ENCODE measurements around the gene TAF11L14.

Gene TAF11L14

DNA sequence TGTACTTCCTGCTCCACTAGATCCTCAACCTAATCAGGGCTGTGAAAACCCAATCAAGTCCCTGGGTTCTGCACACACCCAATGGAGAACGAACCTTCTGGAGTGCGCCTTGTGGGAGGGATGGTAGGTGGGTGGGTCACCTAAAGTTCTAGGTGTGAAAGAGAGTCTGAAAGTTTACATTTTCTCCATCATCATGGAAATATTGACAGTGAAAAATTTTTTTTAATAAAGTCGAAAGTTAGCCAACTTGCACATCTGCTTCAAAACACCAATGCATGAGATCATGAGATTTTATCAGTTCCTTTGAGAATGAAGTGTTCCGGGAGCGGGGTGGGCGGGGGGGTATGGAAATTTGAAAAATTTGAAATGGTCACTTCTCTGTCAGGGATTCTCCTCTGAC is 21.7 kb downstream of the TAF11L14 start:
- no peak for TF ChIP-seq GATA1 (IDR thresholded peaks at IDR 0.05; ENCODE audit: low read depth, low read length)
- no peak for TF ChIP-seq POLR2A (IDR thresholded peaks at IDR 0.05; ENCODE audit: low read length)
- DNase-seq: no peak

DNA sequence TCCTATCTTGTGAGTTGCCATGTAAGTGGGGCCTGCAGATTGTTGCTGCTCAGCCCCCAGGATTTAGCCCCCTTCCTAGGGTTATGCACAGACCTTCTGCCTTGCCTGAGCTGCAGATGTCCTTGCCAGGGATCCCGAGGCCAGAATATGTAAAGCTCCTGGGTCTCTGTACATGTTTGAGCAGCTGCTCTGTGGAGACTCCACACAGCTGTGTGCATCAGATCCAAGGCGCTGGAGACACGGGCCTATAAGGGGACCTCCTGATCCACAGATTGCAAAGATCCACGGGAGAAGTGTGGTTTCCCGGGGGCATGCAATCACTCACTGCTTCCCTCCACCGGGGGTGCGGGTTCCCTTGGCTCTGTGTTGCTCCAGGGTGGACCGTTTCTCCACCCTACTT is 28.9 kb downstream of the TAF11L14 start:
- TF ChIP-seq GATA1 (IDR thresholded peaks at IDR 0.05; ENCODE audit: low read depth, low read length) (no peak), POLR2A (IDR thresholded peaks at IDR 0.05; ENCODE audit: low read length) (no peak)
- DNase-seq: no peak

DNA sequence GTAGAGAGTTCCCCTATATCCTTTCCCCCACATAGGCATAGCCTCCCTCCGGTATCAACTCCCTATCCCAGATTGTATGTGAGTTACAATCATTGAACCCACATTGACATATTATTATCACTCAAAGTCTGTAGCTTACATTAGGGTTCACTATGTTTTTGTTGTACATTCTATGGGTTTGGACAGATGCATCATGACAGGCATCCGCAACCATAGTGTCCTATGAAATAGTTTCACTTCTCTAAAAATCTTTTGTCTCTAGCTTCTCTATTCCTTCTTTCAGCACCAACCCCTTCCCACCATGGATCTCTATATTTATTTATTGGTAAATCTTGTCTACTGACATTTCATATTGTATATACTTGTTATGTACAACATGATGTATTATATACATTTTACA is 31.6 kb downstream of the TAF11L14 start:
- DNase-seq: no peak
- no peak for TF ChIP-seq POLR2A (IDR thresholded peaks at IDR 0.05; ENCODE audit: low read length)
- no peak for TF ChIP-seq GATA1 (IDR thresholded peaks at IDR 0.05; ENCODE audit: low read depth, low read length)

DNA sequence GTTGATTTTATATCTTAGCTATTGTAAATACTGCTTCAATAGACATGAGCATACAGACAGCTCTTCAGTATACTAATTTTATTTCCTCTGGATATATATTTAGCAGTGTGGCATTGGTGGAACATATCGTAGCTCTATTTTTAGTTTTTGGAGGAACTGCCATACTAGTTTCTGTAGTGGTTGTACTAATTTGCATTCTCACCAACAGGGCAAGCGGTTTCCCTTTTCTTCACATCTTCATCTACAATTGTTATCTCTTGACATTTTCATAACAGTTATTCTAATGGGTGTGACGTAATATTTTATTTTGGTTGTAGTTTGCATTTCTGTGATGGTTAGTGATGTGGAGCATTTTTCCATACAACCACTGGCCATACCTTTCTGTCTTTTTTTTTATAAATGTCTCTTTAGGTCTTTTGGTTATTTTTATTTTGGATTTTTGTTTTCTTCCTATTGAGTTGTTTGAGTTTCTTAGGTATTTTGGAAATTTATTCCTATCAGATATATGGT is 32.5 kb downstream of the TAF11L14 start:
- TF ChIP-seq GATA1 (IDR thresholded peaks at IDR 0.05; ENCODE audit: low read depth, low read length) (no peak), POLR2A (IDR thresholded peaks at IDR 0.05; ENCODE audit: low read length) (no peak)
- no peak for DNase-seq

DNA sequence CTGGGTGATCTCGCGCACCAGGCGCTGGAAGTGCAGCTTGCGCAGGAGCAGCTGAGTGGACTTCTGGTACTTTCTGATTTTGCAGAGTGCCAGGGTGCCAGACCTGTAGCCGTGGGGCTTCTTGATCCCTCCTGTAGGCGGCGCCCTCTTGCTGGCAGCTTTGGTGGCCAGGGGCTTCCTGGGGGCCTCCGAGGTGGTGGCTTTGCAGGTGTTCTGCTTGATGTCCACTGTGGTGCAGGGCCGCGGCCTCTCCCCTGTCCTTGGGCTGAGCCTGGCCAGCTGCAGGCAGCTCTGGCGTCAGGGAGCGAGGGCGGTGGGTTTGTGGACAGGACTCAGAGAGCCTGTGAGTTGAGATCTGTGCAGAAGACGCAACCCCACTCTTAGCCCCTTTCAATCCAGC is 36.1 kb downstream of the TAF11L14 start:
- TF ChIP-seq GATA1 (IDR thresholded peaks at IDR 0.05; ENCODE audit: low read depth, low read length): no peak
- TF ChIP-seq POLR2A (IDR thresholded peaks at IDR 0.05; ENCODE audit: low read length): no peak
- no peak for DNase-seq

DNA sequence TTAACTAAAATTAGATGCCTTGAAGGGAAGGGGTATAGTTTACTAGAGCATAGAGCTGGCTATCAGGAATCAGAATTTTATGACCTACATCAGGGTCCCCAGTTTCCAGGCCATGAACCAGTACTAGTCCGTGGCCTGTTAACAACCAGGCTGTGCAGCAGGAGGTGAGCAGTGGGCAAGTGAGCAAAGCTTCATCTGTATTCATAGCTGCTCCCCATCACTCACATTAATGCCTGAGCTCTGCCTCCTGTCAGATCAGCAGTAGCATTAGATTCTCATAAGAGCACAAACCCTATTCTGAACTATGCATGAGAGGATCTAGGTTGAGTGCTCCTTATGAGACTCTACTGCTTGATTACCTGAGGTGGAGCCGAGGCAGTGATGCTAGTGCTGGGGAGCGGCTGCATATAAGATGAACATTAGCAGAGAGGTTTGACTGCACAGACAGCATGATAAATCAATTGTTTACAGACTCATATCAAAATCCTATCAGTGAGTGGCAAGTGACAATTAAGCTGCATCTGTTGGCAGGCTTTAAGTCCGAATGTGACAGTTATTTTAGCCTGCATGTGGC is 44.6 kb downstream of the TAF11L14 start:
- TF ChIP-seq POLR2A (IDR thresholded peaks at IDR 0.05; ENCODE audit: low read length) (no peak), GATA1 (IDR thresholded peaks at IDR 0.05; ENCODE audit: low read depth, low read length) (no peak)
- no peak for DNase-seq

DNA sequence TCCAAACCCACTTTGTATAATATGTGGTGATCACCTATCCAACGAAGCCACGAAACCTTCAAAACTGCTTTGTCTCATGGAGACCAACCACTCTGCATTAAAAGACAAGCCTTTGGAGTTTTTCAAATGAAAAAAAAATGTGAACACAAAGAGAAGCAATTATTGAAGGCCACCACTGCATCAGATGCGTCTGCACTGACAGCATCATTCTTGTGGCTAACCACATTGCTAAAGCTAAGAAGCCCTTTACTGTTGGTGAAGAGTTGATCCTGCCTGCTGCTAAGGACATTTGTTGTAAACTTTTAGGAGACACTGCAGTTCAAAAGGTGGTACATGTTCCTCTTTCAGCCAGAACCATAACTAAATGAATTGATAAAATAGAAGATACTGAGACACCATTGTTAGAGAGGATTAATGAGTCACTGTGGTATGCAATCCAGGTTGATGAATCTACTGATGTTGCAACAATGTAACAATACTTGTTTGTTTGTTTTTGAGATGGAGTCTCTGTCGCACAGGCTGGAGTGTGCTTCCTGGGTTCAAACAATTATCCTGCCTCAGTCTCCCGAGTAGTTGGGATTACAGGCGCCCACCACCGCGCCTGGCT is 45.4 kb downstream of the TAF11L14 start:
- no peak for TF ChIP-seq GATA1 (IDR thresholded peaks at IDR 0.05; ENCODE audit: low read depth, low read length)
- no peak for TF ChIP-seq POLR2A (IDR thresholded peaks at IDR 0.05; ENCODE audit: low read length)
- DNase-seq: no peak

DNA sequence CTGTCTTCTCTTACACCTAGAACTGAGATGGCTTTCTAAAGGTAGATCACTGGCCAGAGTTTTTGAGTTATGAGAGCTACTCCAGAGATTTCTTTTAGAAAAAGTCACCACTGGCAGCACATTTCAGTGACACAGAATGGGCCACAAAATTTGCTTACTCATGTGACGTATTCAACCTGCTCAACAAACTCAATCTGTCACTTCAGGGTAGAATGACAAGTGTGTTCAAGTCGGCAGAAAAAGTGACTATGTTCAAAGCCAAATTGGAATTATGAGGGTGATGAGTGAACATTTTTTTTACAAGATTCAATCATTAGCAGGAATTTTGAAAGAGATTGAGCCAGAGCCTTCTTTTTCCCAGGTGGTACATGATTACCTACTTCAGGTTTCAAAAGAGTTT is 46.5 kb downstream of the TAF11L14 start:
- TF ChIP-seq GATA1 (IDR thresholded peaks at IDR 0.05; ENCODE audit: low read depth, low read length) (no peak), POLR2A (IDR thresholded peaks at IDR 0.05; ENCODE audit: low read length) (no peak)
- no peak for DNase-seq
